ENCODE measurements around the gene TBC1D1.
"Not testable (repeated sequence)": the region's sequence is repeated elsewhere in the genome, so short reads cannot be mapped to it uniquely, and the experiment has no call there.

Gene TBC1D1

DNA sequence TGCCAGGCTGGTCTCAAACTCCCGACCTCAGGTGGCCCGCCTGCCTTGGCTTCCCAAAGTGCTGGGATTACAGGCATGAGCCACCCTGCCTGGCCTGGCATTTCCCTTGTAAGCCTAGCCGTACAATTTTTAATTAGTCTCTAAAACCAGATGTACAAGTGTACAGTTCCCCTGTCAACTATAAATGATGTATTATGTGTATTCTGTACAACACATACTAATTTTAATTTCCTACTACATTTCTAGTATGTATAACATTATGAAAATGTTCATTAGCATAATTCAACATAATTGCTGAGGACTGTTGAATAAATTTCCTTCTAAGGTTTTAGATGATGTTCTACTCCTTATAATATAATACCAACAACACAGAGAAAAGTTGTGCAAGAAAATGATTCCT lies 27.8 kb downstream of the TBC1D1 start:
- in situ Hi-C loops (cut with MboI; ENCODE audit: low sequenced_read_pairs) = no loop called here

DNA sequence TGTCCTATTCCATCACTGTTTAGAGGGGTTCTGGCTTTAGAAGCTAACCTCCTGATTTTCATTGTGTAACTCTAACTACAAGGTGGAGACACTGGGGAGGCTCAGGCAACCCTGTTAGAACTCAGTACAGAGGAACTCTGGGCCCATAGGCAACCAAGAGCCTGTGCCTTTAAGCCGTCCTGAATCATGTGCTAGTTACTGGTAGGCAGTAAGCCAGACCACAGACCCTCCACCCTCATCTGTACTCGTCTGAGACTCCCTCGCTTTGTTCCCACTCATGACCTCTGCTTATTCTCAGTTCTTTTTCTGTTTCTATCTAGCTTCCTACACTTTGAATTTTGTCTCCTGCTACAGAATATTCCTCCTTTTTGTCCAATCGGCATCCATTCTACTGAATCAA lies 31.4 kb downstream of the TBC1D1 start:
- in situ Hi-C loops (cut with MboI; ENCODE audit: low sequenced_read_pairs) = no loop called here

DNA sequence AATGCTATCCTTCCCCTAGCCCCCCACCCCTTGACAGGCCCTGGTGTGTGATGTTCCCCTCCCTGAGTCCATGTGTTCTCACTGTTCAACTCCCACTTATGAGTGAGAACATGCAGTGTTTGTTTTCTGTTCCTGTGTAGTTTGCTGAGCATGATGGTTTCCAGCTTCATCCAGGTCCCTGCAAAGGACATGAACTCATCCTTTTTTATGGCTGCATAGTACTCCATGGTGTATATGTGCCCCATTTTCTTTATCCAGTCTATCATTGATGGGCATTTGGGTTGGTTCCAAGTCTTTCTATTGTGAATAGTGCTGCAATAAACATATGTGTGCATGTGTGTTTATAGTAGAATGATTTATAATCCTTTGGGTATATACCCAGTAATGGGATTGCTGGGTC lies 32.2 kb downstream of the TBC1D1 start:
- in situ Hi-C loops (cut with MboI; ENCODE audit: low sequenced_read_pairs) = not testable (repeated sequence)

DNA sequence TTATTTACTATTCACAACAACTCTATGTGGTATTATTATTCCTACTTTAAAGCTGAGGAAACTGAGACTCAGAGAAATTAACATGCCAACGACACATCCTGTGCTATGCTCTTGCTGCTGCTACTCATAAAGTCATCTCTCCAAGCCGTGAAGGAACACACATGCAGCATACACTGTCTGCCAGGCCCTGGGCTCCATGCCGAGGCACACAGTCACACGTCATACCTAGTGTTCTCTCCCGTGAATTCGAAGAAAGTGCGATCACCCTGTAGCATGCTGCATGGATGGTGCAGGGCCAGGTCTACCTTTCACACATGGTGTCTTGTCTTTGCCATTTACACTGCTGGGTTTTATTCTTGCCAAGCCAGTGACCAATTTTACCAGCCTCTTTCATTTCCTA lies 34.1 kb downstream of the TBC1D1 start:
- in situ Hi-C loops (cut with MboI; ENCODE audit: low sequenced_read_pairs) = no loop called here

DNA sequence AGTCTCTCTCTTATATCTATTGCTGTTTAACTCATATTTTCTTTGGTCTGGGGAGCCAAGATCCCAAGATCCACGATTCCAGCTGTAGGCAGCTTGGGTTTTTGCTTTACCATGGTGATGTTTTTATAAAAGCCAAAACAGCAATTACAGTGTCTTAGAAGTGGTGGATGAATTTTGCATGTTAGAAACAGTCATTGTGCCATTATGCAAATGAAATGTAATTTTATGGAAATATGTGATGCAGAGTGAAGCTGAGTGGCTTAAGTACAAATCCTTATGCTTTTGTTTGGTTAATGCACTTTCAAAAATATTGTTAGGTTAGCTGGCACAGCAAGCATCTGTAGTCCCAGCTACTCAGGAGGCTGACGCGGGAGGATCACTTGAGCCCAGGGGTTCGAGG lies 36.5 kb downstream of the TBC1D1 start:
- in situ Hi-C loops (cut with MboI; ENCODE audit: low sequenced_read_pairs) = no loop called here

DNA sequence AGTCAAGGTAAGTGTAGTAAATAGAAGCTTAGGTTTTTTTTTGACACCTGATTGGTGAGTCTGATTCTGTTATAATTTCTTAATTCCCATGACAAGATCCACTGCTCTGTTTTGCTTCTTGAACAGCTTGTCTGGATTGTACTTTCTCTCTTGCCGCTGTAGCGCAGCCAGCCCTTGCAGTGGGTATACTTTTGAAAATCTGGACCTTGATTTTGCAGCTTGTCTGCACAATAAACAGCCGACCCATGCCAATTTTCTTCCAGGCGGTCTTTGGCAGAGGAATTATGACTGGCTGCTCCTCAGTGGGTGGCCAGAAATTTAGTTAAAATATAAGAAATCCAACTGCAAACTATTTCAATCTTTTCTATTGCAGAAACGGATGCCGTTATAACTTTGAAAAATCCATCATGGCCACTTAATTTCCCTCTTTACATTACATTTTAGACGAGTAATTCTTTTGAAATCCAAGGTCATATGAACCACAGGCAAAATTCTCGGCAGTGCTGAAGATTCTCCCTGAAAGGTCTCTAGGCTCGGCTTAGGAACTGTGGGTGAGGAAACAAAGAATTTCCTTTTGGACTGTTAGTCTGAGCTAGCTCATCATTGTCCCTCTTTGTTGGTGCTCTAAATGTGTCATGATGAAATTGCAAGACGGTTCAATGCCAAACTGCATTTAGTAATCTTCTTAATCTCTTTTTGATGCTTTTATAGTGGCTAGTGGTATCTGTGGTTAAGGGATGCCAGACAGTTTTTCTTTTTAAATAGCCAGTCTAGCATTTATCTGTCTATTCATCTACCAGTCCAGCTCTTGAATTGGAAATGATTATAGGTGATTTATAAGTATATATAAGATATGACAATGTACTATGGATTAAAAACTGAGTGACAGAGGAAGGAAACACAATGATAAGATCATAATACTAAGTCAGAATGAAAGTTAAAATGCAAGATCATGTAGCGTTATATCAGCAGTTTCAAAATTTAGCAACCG lies 37.8 kb downstream of the TBC1D1 start:
- in situ Hi-C loops (cut with MboI; ENCODE audit: low sequenced_read_pairs) = no loop called here

DNA sequence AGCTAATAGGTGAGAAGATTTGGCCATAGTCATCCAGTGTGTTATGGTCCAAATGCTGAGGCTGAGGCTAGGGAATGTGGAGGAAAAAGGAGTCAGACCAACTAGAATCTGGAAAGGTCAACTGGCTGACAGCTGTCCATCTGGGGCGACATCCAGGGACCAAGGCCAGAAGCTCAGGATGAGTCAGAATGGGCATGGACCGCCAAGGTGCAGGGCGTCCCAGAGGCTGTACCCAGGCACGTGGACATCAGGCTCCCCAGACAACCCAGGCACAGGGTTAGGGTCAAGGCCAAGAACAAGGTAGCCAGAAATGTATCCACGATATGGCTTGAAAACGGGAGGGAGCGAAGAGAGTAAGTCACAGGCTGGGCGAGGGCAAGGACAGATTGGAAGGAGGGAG lies 43.2 kb downstream of the TBC1D1 start:
- in situ Hi-C loops (cut with MboI; ENCODE audit: low sequenced_read_pairs) = no loop called here

DNA sequence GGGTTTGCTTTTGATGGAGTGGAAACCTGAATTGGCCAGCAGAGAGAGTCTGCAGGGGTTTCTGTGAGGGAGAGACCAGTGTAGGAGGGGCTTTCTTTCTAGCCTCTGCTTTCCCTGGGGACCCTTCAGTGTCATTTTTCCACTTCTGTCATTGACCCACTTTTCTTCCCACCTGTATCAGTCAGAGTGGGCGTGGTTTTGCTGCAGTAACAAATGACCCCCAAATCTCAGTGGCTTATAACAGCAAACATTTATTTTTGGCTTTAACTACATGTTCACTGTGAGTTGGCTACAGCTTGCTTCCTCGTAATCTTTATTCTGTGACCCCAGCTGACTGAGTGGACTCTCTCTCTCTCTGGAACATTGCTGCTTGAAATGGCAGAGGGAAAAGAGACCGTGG lies 43.7 kb downstream of the TBC1D1 start:
- in situ Hi-C loops (cut with MboI; ENCODE audit: low sequenced_read_pairs) = no loop called here

DNA sequence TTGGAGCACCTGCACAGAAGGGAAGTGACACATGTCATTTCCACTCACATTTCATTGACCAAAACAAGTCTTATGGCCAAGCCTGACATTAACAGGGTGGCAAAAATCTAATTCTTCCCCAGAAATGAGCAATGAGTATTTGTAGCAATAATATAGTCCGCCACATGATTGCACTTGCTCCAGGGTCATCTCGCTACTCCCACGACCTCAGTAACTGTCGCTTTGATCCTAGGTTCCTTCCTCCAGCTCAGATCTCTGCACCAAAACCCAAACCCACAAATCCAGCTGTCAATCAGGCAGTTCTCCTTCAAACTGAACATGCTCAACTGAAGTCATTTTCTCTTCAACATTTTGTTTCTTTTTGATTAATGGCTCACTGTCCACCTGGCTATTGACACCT lies 44.1 kb downstream of the TBC1D1 start:
- in situ Hi-C loops (cut with MboI; ENCODE audit: low sequenced_read_pairs) = no loop called here

DNA sequence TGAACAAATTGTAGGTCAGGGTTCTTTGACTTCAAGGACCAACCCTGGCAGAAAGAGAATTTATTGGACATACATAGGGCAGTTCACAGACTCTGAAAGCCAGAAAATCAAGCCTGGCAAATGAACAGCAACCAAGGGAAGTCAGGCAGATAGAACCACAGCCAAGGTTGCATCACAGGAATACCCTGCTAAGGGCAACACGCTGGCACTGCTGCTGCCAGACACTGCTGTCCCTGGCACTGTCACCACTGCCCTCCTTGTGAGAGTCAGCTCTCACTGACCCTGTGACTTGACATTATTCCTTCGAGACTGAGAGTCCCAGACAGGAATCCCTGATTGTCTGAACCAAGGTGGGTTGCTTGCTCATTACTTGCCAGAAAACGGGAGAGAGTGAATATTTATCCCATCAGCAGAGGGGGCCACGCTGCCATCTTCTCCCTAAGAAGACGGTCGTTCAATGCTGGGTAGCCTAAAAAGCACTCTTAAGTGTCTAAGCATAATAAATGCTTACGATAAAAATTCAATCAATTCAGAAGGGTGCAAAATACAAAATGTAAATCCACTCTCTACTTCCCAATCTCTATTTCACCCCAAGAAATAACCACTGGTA lies 46.1 kb downstream of the TBC1D1 start:
- in situ Hi-C loops (cut with MboI; ENCODE audit: low sequenced_read_pairs) = no loop called here

DNA sequence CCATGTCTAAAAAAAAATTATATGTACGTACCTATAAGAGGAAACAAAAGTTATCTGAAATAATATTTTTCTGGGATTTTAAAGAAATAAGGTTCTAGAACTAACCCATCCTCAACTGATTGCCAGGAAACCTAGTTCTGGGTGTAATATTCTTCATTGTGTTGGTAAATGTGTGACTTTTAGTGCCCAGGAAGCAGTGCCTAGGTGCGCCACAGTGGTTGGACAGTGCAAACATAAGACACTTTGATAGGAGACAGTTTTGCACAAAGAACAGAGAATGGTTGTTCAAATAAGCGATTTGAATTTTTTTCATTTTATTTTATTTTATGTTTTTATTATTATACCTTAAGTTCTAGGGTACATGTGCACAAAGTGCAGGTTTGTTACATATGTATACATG lies 47.3 kb downstream of the TBC1D1 start:
- in situ Hi-C loops (cut with MboI; ENCODE audit: low sequenced_read_pairs) = no loop called here

DNA sequence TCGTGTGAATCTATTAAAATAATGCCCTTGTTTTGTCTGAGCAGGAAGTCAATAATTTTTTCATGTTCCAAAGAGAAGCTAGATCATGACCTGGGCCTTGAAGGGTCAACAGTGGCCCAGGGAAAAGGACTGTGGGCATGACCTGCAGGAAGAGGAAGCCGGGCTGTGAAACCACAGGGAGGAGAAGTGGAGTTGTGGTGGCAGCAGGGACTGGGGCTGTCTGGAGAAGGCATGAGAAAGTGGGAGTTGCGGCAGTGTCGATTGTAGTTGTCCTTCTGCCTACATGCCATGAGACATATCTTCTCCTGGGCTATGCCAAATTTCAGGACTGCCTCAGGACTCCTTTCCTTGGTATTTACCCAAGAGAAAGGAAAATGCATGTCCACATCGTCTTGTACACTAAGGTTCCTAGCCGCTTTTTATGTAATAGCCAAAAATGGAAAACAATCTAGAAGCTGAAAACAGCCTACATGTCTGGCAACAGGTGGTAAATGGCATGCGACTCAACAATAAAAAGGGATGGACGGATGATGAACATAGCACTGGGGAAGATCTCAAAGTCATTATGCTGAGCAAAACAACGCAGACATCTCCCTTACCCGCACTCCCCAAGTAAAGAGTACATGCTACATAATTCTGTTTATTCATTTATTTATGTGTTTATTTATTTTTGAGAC lies 55.8 kb downstream of the TBC1D1 start:
- in situ Hi-C loops (cut with MboI; ENCODE audit: low sequenced_read_pairs) = no loop called here

DNA sequence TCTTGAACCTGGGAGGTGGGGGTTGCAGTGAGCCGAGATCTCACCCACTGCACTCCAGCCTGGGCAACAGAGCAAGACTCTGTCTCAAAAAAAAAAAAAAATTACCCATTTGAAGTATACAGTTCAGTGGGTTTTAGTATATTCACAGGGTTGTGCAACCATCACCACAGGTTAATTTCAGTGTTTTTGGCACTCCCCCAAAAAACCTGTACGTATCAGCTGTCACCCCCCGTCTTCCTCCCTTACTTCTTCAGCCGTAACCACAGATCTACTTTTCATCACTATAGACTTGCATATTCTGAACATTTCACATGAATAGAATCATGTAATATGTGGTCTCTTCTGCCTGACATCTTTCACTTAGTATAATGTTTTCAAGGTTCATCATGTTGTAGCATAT lies 57.7 kb downstream of the TBC1D1 start:
- in situ Hi-C loops (cut with MboI; ENCODE audit: low sequenced_read_pairs) = no loop called here

DNA sequence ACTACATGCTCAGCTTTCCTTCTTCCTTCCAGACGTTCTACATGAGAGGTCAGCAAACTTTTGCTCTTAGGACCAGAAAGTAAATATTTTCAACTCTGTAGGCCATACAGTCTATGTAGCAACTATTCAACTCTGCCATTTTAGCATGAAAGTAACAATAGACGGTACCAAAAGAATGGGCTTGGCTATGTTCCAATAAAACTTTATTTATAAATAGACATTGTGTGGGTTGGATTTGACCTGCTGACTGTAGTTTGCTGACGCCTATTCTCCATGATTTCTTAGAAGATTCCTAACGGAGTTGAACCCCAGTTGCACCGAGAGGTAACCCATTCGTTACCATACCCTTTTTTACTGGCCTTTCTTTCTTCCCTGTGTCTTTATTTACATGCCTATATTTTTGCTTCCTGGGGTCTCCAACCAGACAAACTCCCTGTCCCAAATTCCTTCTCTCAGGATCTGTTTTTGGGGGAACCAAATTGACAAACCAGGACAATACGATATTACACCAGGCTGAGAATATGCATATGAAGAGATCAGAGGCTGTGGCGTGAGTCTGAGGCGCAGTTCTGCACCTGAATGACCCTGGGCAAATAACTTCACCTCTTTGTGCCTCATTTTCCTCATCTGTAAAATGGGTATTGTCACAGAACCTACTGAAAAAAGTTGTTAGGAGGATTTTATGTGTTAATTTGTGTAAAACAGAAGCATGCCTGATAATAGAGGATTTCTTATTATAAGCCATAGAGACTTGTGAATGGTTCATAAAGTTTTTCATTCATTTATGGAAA lies 58.9 kb downstream of the TBC1D1 start:
- in situ Hi-C loops (cut with MboI; ENCODE audit: low sequenced_read_pairs) = no loop called here

DNA sequence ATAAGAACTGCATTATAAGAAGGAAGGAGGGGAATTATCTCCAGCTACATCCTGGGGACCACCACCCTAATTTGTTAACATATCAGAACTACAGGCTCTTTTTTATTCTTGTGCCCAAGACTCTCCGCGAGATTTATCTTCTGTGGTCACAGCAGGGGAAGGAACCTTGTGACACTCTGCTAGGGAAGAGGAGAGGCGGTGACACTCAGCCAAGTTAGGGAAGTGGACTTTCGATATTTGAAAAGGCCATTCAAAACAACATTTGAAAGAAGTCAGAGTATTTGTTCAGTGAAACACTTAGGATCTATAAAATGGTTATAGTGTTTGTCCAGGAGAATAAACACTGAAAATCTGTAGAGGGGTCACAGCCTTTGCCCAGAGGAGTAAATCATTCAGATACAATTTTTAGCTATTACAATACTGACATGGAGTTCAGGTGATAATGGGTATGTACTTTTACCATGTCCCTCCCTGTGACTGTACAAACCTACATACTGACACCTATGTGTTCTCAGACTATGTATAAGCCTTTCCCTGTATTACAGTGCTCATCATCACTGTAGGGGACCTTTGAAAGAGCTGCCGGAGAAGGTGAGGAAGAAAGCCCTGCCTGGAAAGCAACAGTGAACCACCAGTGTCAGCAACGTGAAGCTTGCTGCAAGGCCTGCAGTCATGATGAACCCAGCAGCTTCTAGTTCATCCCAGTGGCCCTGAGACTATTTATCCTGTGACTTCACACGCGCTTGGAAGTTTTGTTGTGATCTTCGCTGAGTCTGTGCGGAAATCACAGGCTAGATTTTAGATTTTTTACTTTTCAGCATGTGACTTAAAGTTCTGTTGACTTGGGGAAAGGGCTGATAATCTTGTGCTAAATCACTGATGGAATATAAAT lies 60.8 kb downstream of the TBC1D1 start:
- in situ Hi-C loops (cut with MboI; ENCODE audit: low sequenced_read_pairs) = no loop called here

DNA sequence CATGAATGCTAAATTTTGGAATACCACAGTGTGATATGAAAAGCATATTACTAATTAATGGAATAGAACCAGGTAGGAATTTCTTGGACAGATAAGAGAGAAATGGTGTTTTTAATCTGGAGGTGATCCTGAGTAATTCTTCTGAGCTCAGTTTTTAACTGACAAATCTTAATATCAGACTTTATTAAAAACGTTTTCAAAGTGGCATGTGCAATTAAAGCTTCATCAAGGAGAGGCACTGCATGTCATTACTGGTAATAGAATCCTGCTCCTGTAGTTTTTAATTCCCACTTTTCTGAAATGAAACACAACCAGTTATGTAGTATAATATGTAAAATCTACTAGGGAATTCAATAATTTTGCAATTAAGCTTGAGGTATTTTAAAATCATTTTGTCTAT lies 62.3 kb downstream of the TBC1D1 start:
- in situ Hi-C loops (cut with MboI; ENCODE audit: low sequenced_read_pairs) = no loop called here

DNA sequence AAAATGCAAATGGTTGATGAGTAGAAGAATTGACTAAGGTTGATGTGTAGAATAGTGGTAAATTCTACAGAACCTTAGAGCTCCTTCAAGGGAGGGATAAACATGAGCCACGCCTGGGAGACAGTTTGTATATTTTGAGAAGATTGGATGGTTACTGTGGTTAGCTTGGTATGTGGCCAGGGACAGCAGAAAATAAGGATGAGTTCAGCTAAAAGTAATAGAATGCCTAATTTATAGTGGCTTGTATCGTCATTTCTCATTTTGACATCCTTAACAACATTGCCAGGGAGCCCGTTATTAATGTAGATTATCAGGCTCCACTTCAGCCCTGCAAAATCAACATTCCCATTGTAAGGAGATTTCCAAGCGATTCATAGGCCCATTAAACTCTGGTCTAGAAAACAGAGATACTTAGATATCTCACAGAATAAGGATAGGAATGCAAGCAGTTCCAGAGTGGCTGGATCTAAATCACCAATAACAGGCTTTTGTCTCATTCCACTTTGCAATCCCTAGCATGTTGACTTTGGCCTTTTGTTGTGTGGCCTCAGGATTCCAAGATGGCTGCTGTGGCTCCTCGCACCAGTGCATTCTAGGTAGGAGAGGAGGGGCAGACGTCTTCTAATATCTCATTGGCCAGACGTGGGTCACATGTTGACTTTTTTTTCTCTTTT lies 62.9 kb downstream of the TBC1D1 start:
- in situ Hi-C loops (cut with MboI; ENCODE audit: low sequenced_read_pairs) = no loop called here

DNA sequence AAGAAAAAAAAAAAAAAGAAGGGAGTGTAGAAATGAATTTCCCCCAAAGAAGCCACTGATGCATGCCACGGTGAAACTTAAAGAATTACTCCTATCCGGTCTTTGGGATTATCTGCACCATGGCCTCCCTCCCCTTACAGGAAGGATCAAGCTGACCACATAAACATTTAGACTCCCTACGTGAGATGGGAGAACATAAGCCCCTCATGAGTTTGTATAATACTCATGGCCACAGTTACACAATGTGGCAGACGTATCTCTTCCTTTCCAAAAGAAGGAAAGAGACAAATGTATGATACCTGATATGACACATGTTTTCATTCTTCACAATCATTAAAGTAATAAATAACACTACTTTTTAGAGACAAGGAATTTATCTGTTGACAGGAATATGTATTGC lies 66.1 kb downstream of the TBC1D1 start:
- in situ Hi-C loops (cut with MboI; ENCODE audit: low sequenced_read_pairs) = no loop called here

DNA sequence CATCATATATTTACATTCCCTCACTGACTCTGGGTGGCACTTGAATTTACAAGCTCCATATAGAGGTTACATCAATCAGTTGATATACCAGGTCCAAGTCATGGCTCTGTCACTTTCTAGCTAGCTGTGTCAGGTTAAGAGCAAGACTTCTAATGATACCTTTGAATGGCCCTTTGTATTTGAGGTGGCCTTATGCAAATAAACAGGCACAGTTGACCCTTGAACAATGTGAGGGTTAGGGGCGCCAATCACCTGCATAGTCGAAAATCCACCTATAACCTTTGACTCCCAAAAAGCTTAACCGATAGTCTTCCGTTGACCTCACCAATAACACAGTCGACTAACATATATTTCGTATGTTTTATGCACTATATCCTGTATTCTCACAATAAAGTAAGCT lies 68.0 kb downstream of the TBC1D1 start:
- in situ Hi-C loops (cut with MboI; ENCODE audit: low sequenced_read_pairs) = no loop called here

DNA sequence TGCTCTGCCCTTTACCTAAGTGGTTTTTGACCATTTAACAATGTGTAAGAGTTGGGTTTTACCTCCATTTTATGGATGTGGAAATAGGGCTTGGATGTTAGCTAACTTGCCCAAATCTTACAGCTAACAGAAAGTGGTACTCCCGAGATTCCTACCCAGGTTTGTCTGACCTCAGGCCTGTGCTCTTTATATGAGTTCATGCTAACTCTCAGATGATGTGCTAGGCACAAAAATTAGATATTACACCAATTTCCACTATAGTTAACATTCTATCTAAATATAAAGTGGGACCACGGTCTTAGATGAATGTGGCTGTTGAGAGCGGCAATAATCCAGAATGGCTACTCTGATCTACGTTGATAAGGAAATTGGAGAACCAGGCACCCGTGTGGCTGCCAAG lies 69.2 kb downstream of the TBC1D1 start, which contains the start of gene PTTG2:
PTTG2 (plus strand) TSS at position 301 of the 400 bp plus-strand sequence; CDS start at position 338, 37 bp downstream.
- in situ Hi-C loops (cut with MboI; ENCODE audit: low sequenced_read_pairs) = no loop called here

Measured in HL-60/S4 treated with retinoic acid at 250 ng/mL for 4 days and 3 days (cell line).